ENCODE results near the gene CX3CL1. TPM values are rescaled to one million over a fixed set of nuclear protein-coding genes. Genes with fewer than 3 reads are reported as not detected.

The CX3CL1 gene
- total and polyA plus RNA-seq, 12 donors, result 1.9 to 14.1 (median 6.5) TPM

DNA sequence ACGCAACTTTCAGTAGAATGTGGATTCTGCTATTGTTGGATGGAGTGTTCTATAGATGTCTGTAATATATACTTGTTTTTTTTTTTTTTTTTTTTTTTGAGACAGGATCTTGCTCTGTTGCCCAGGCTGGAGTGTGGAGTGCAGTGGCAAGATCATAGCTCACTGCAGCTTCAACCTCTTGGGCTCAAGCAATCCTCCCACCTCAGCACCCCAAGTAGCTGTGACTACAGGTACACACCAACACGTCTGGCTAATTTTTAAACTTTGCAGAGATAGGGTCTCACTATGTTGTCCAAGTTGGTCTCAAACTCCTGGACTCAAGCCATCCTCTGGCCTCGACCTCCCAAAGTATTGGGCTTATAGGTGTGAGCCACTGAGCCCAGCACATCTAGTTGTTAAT lies 40.9 kb upstream of the CX3CL1 start:
- no peaks in the 10 kb centered on the region for H3K4me1 ChIP-seq (replicated peaks in 1 of 2)
- H3K9me3 ChIP-seq (replicated peaks in 1 of 3), result no peaks in the 10 kb centered on the region
- no peak for TF ChIP-seq POLR2A (IDR thresholded peaks at IDR 0.05)
- TF ChIP-seq, protein P1, sequence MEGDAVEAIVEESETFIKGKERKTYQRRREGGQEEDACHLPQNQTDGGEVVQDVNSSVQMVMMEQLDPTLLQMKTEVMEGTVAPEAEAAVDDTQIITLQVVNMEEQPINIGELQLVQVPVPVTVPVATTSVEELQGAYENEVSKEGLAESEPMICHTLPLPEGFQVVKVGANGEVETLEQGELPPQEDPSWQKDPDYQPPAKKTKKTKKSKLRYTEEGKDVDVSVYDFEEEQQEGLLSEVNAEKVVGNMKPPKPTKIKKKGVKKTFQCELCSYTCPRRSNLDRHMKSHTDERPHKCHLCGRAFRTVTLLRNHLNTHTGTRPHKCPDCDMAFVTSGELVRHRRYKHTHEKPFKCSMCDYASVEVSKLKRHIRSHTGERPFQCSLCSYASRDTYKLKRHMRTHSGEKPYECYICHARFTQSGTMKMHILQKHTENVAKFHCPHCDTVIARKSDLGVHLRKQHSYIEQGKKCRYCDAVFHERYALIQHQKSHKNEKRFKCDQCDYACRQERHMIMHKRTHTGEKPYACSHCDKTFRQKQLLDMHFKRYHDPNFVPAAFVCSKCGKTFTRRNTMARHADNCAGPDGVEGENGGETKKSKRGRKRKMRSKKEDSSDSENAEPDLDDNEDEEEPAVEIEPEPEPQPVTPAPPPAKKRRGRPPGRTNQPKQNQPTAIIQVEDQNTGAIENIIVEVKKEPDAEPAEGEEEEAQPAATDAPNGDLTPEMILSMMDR (IDR thresholded peaks at IDR 0.05), result no peak
- no peaks in the 10 kb centered on the region for H3K36me3 ChIP-seq (replicated peaks in 1 of 2)
- intact Hi-C loops (cut with DNase I), result no loop called here
- H3K27ac ChIP-seq, result no peak overlapping the region
- no peaks in the 10 kb centered on the region for H3K27me3 ChIP-seq
- H3K4me3 ChIP-seq, result no peak overlapping the region
- 81 to 88% (median 84%) methylated on average over 2 to 3 of the region's 3 CpGs for WGBS, 4 donors
- DNase-seq, result no peak

DNA sequence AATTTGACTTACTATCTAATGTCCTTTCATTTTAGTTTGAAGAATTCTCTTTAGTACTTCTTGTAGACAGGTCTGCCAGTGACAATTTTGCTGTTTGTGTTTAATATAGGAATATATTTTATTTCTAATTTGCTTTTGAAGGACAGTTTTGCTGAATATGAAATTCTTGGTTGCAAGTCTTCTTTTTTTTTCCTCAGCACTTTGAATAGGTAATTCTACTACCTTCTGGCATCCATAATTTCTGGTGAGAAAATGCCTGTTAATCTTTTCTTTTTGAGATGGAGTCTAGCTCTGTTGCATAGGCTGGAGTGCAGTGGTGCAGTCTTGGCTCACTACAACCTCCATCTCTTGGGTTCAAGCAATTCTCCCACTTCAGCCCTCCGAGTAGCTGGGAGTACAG lies 38.9 kb upstream of the CX3CL1 start:
- no peaks in the 10 kb centered on the region for H3K36me3 ChIP-seq (replicated peaks in 1 of 2)
- intact Hi-C loops (cut with DNase I), result no loop called here
- no peak for DNase-seq
- H3K27ac ChIP-seq, result no peak overlapping the region
- no peak for TF ChIP-seq POLR2A (IDR thresholded peaks at IDR 0.05)
- TF ChIP-seq, protein P1 (IDR thresholded peaks at IDR 0.05), result no peak
- peaks cover 3% of the 10 kb centered on the region for H3K27me3 ChIP-seq
- 82 to 93% (median 91%) methylated on average over 1 of the region's 1 CpG for WGBS, 4 donors
- no peak overlapping the region for H3K4me3 ChIP-seq
- H3K4me1 ChIP-seq (replicated peaks in 1 of 2), result no peaks in the 10 kb centered on the region
- no peaks in the 10 kb centered on the region for H3K9me3 ChIP-seq (replicated peaks in 1 of 3)

DNA sequence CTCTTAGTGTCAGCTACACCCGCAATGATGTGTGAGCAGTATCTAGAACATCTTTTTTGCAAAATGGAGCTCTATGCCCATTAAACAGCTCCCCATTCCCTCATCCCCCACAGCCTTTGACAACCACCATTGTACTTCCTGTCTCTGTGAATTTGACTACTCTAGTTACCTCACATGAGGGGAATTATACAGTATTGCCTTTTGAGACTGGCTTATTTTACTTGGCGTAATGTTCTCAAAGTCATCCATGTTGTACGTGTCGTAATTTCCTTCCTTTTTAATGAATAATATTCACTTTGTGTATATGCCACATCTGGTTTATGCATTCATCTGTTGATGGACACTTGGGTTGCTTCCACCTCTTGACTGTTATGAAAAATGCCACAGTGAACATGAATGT lies 36.9 kb upstream of the CX3CL1 start:
- no peak overlapping the region for H3K4me3 ChIP-seq
- intact Hi-C loops (cut with DNase I), result no loop called here
- WGBS, 4 donors, result 70 to 81% (median 80%) methylated on average over 4 of the region's 4 CpGs
- no peak for DNase-seq
- no peaks in the 10 kb centered on the region for H3K9me3 ChIP-seq (replicated peaks in 1 of 3)
- H3K27ac ChIP-seq, result no peak overlapping the region
- H3K36me3 ChIP-seq (replicated peaks in 1 of 2), result no peaks in the 10 kb centered on the region
- TF ChIP-seq POLR2A (IDR thresholded peaks at IDR 0.05), result no peak
- TF ChIP-seq, protein P1 (IDR thresholded peaks at IDR 0.05), result no peak
- H3K27me3 ChIP-seq, result peaks cover 3% of the 10 kb centered on the region
- H3K4me1 ChIP-seq (replicated peaks in 1 of 2), result no peaks in the 10 kb centered on the region

DNA sequence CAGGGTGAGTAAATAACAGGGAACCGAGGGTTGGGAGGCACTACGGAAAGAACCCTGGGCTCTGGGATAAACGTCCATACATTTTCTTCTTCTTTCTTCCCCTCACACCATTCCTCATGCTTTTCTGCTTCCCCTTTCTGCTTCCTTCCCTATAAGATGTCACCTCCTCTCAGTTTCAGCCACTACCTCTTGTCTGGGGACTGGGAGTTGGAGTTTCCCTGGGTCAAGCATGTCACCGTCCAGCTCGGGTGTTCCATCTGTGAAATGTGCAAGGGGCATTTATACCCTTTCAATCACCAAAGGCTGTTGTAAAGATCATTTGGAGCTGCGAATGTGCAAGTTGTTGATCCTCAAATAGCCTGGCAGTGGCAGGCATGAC lies 31.2 kb upstream of the CX3CL1 start:
- Histone ChIP-seq H3K9me3 (replicated peaks in 1 of 3) (no peaks in the 10 kb centered on the region), H3K27me3 (peaks cover 3% of the 10 kb centered on the region), H3K27ac (no peak overlapping the region), H3K4me1 (replicated peaks in 1 of 2) (no peaks in the 10 kb centered on the region), H3K36me3 (replicated peaks in 1 of 2) (no peaks in the 10 kb centered on the region), H3K4me3 (no peak overlapping the region)
- WGBS, 4 donors, result 63 to 76% (median 70%) methylated on average over 6 of the region's 6 CpGs
- DNase-seq, result peak in 1 of 7 donors; percentile 13
- no peak for TF ChIP-seq POLR2A (IDR thresholded peaks at IDR 0.05)
- TF ChIP-seq, protein P1 (IDR thresholded peaks at IDR 0.05), result no peak
- intact Hi-C loops (cut with DNase I), result no loop called here
